ENCODE measurements around the gene NUP62. TPM values are rescaled to one million over a fixed set of nuclear protein-coding genes. Genes with fewer than 3 reads are reported as not detected.

Gene NUP62
- total RNA-seq, 1 donor from 2014 or later, result 36.5 TPM

- DNase-seq, result no peak
- H3K27ac ChIP-seq, result no peak overlapping the region
These were observed 65.9 kb downstream of the NUP62 start for GRCh38 chr19:49863254-49863934.

GRCh38 chr19:49862391-49863253 lies 66.7 kb downstream of the NUP62 start:
- DNase-seq, result peak; percentile 49
- Histone ChIP-seq H3K36me3 (peaks cover 71% of the 10 kb centered on the region), H3K4me1 (peaks cover 23% of the 10 kb centered on the region), H3K9me3 (no peaks in the 10 kb centered on the region), H3K27ac (no peak overlapping the region), H3K27me3 (ENCODE audit: low read depth) (no peaks in the 10 kb centered on the region), H3K4me3 (no peak overlapping the region)
- ATAC-seq, result no peak
- no peak for TF ChIP-seq CTCF (IDR thresholded peaks at IDR 0.05)
- intact Hi-C loops (cut with DNase I), result no loop called here

More at GRCh38 chr19:49863254-49863934, 65.9 kb downstream of the NUP62 start:
- no peaks in the 10 kb centered on the region for H3K27me3 ChIP-seq (ENCODE audit: low read depth)
- H3K36me3 ChIP-seq, result peaks cover 63% of the 10 kb centered on the region
- no peak for ATAC-seq
- intact Hi-C loops (cut with DNase I), result no loop called here
- no peaks in the 10 kb centered on the region for H3K9me3 ChIP-seq
- H3K4me3 ChIP-seq, result no peak overlapping the region
- H3K4me1 ChIP-seq, result peaks cover 31% of the 10 kb centered on the region
- no peak for TF ChIP-seq CTCF (IDR thresholded peaks at IDR 0.05)

- Histone ChIP-seq H3K4me3 (no peak overlapping the region), H3K4me1 (peaks cover 21% of the 10 kb centered on the region), H3K9me3 (no peaks in the 10 kb centered on the region), H3K27ac (no peak overlapping the region), H3K36me3 (peaks cover 80% of the 10 kb centered on the region), H3K27me3 (ENCODE audit: low read depth) (no peaks in the 10 kb centered on the region)
- DNase-seq, result peak; percentile 51
- intact Hi-C loops (cut with DNase I), result no loop called here
- no peak for ATAC-seq
- TF ChIP-seq CTCF (IDR thresholded peaks at IDR 0.05), result no peak
These were observed 67.5 kb downstream of the NUP62 start for GRCh38 chr19:49861541-49862378.

GRCh38 chr19:49861107-49861506 lies 68.2 kb downstream of the NUP62 start:
- Histone ChIP-seq H3K4me3 (no peak overlapping the region), H3K9me3 (no peaks in the 10 kb centered on the region), H3K27ac (peak overlapping the region; percentile 11), H3K4me1 (peaks cover 15% of the 10 kb centered on the region), H3K36me3 (peaks cover 85% of the 10 kb centered on the region), H3K27me3 (ENCODE audit: low read depth) (no peaks in the 10 kb centered on the region)
- TF ChIP-seq CTCF (IDR thresholded peaks at IDR 0.05), result no peak
- intact Hi-C loops (cut with DNase I), result no loop called here
- DNase-seq, result peak; percentile 49
- ATAC-seq, result no peak

All from lower lobe of right lung (tissue), 2 donors.